Measurements from ENCODE around the gene PNPLA6. TPM values are rescaled to one million over a fixed set of nuclear protein-coding genes. Genes with fewer than 3 reads are reported as not detected.

The PNPLA6 gene
- total and polyA plus RNA-seq, 9 of the 15 experiments (the other 6 are each of a cell fraction or from before 2014, with no cell fraction given) = 0.07 to 30.2 (median 8.3) TPM

GRCh38 chr19:7535047-7535997, at the start of gene PNPLA6 (continued):
- TF ChIP-seq, protein P1, sequence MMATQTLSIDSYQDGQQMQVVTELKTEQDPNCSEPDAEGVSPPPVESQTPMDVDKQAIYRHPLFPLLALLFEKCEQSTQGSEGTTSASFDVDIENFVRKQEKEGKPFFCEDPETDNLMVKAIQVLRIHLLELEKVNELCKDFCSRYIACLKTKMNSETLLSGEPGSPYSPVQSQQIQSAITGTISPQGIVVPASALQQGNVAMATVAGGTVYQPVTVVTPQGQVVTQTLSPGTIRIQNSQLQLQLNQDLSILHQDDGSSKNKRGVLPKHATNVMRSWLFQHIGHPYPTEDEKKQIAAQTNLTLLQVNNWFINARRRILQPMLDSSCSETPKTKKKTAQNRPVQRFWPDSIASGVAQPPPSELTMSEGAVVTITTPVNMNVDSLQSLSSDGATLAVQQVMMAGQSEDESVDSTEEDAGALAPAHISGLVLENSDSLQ (IDR thresholded peaks at IDR 0.05) = 0 out of 2 replicates have a peak, but pooled peaks have one; percentile 18
- peak; percentile 88 for TF ChIP-seq ZNF766 (CRISPR knock-in tag; conservative IDR thresholded peaks at IDR 0.05)
- TF ChIP-seq ZNF311 (CRISPR knock-in tag; IDR thresholded peaks at IDR 0.05) = no peak
- TF ChIP-seq ZNF785 (CRISPR knock-in tag; IDR thresholded peaks at IDR 0.05) = no peak
- no peak for TF ChIP-seq STAG1 (CRISPR knock-in tag; IDR thresholded peaks at IDR 0.05; ENCODE audit: borderline replicate concordance)
- no peak for TF ChIP-seq HMG20A (CRISPR knock-in tag; conservative IDR thresholded peaks at IDR 0.05)
- TF ChIP-seq BRD9 (IDR thresholded peaks at IDR 0.05; ENCODE audit: low read depth, partially characterized antibody) = no peak
- TF ChIP-seq SETDB1 (IDR thresholded peaks at IDR 0.05; ENCODE audit: low read length) = no peak
- TF ChIP-seq ZNF707 (CRISPR knock-in tag; conservative IDR thresholded peaks at IDR 0.05) = no peak
- no peak for TF ChIP-seq ETS2 (tag; IDR thresholded peaks at IDR 0.05; ENCODE audit: borderline replicate concordance, poor library complexity, severe bottlenecking)
- no peak for TF ChIP-seq SMARCB1 (IDR thresholded peaks at IDR 0.05; ENCODE audit: insufficient read length, low read depth)
- TF ChIP-seq GABPB2 (CRISPR knock-in tag; conservative IDR thresholded peaks at IDR 0.05) = no peak
- no peak for TF ChIP-seq TRIM28 (IDR thresholded peaks at IDR 0.05)
- no peak for TF ChIP-seq ZNF584 (CRISPR knock-in tag; IDR thresholded peaks at IDR 0.05; ENCODE audit: low read depth)
- TF ChIP-seq ZNF655 (CRISPR knock-in tag; IDR thresholded peaks at IDR 0.05) = no peak
- no peak for TF ChIP-seq CBX2 (IDR thresholded peaks at IDR 0.05; ENCODE audit: insufficient read depth, low read length, poor library complexity, severe bottlenecking)
- TF ChIP-seq ZNF165 (CRISPR knock-in tag; IDR thresholded peaks at IDR 0.05; ENCODE audit: borderline replicate concordance) = no peak
- no peak for TF ChIP-seq WHSC1 (IDR thresholded peaks at IDR 0.05; ENCODE audit: low read length)
- no peak for TF ChIP-seq CBFA2T2 (conservative IDR thresholded peaks at IDR 0.05)
- no peak for TF ChIP-seq RAD51 (IDR thresholded peaks at IDR 0.05; ENCODE audit: borderline replicate concordance, low read depth)
- TF ChIP-seq, protein P2, sequence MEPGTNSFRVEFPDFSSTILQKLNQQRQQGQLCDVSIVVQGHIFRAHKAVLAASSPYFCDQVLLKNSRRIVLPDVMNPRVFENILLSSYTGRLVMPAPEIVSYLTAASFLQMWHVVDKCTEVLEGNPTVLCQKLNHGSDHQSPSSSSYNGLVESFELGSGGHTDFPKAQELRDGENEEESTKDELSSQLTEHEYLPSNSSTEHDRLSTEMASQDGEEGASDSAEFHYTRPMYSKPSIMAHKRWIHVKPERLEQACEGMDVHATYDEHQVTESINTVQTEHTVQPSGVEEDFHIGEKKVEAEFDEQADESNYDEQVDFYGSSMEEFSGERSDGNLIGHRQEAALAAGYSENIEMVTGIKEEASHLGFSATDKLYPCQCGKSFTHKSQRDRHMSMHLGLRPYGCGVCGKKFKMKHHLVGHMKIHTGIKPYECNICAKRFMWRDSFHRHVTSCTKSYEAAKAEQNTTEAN (CRISPR knock-in tag; IDR thresholded peaks at IDR 0.05) = peak; percentile 41; the same call in 1 of the 2 replicates
- no peak for TF ChIP-seq NFIX (CRISPR knock-in tag; IDR thresholded peaks at IDR 0.05; ENCODE audit: low read depth)
- TF ChIP-seq ZNF699 (CRISPR knock-in tag; IDR thresholded peaks at IDR 0.05; ENCODE audit: insufficient replicate concordance) = no peak
